RWPE2 (cell line): ENCODE data around the gene GAB3.

ENCODE experiments used
- ATAC-seq: fragments of 200-7000 bp; cut with Tn5 transposase; 3 replicates; pipeline ENCODE4 v1.9.1; 2021; ENCODE audit warnings: low read depth
- DNase-seq: peaks from one replicate; pipeline ENCODE4 v3.0.0-alpha.2; 2020; ENCODE audit warnings: low spot score
- H3K27ac ChIP-seq: fragments of 450-650 bp; 2 replicates; pipeline ENCODE4 v1.5.1; 2017; ENCODE audit warnings: mild to moderate bottlenecking; ENCODE audit not compliant: poor library complexity, severe bottlenecking
- H3K27me3 ChIP-seq: fragments of 250-450 bp; sonication (Bioruptor Pico); 2 replicates; pipeline ENCODE4 v1.5.1; 2021; ENCODE audit warnings: mild to moderate bottlenecking, moderate library complexity; ENCODE audit not compliant: insufficient read depth, poor library complexity, severe bottlenecking
- H3K36me3 ChIP-seq: fragments of 250-450 bp; sonication (Bioruptor Pico); 2 replicates; pipeline ENCODE4 v1.5.1; 2020; ENCODE audit warnings: low read depth, mild to moderate bottlenecking, moderate library complexity
- H3K4me1 ChIP-seq: fragments of 250-450 bp; sonication (Bioruptor Pico); 2 replicates; pipeline ENCODE4 v1.5.1; 2021; ENCODE audit warnings: mild to moderate bottlenecking, moderate library complexity; ENCODE audit not compliant: insufficient read depth, poor library complexity, severe bottlenecking
- H3K4me3 ChIP-seq: fragments of 250-450 bp; sonication (Bioruptor Pico); 2 replicates; pipeline ENCODE4 v1.5.1; 2021; ENCODE audit warnings: mild to moderate bottlenecking, moderate library complexity; ENCODE audit not compliant: severe bottlenecking
- H3K9me3 ChIP-seq: fragments of 250-450 bp; sonication (Bioruptor Pico); 2 replicates; pipeline ENCODE4 v1.5.1; 2021; ENCODE audit warnings: mild to moderate bottlenecking, moderate library complexity; ENCODE audit not compliant: severe bottlenecking
- TF ChIP-seq, protein P1 (sequence below): fragments of 450-650 bp; IDR thresholded peaks from one replicate; pipeline ENCODE4 v1.5.1; 2017; ENCODE audit warnings: mild to moderate bottlenecking, moderate library complexity; ENCODE audit not compliant: poor library complexity, severe bottlenecking

The GAB3 gene, protein sequence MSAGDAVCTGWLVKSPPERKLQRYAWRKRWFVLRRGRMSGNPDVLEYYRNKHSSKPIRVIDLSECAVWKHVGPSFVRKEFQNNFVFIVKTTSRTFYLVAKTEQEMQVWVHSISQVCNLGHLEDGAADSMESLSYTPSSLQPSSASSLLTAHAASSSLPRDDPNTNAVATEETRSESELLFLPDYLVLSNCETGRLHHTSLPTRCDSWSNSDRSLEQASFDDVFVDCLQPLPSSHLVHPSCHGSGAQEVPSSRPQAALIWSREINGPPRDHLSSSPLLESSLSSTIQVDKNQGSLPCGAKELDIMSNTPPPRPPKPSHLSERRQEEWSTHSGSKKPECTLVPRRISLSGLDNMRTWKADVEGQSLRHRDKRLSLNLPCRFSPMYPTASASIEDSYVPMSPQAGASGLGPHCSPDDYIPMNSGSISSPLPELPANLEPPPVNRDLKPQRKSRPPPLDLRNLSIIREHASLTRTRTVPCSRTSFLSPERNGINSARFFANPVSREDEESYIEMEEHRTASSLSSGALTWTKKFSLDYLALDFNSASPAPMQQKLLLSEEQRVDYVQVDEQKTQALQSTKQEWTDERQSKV

DNA sequence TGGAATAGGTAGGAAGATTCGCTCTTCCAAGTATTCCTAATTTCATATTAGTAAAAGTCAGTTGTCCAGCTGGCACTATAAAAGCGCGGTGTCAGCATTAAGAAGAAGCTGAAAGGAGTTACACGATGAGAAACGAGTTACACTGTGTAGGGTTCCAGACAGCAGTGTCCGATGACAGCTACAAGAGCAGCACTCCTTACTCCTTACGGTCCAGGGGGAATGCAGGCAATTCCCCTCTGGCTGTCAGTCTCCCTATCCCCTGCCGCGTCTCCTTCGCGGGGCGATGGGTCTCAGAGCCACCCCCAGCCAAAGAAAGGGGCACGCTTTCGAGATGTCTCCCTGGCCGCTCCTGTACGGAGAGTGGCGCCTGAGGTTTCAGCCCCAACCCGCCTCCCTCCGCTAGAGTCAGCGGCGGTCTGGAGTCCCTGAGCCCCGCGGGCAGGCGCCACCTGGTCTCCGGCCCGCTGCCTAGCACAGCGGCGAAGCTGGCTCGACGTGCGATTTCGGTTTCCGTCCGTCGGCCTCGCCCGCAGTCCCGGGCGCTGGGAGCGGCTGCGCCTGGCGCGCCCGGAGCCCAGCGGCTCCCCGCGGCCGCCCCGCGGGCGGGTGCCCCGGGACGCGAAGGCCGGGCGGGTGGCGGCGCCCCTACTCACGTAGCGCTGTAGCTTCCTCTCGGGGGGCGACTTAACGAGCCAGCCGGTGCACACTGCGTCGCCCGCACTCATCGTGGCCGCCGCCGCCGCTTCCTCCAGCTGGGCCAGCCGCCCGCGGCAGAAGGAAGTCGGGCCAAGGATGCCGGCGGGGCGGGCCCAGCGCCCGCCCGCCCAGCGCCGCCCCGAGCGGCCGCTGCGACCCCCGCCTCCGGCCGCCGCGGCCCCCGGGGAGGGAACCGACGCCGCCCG is at the start of gene GAB3:
TSS of gene GAB3 (minus strand) at position 777 of the 902 bp plus-strand sequence. CDS start at position 725, 52 bp downstream.
- peak within 1 kb of the TSS; percentile 41 for H3K4me3 ChIP-seq
- H3K27me3 ChIP-seq: no peaks in the 10 kb centered on the region
- H3K27ac ChIP-seq: no peak within 1 kb of the TSS
- no peak for DNase-seq
- no peaks in the 10 kb centered on the region for H3K36me3 ChIP-seq
- no peaks in the 10 kb centered on the region for H3K4me1 ChIP-seq
- ATAC-seq: peak; percentile 67
- TF ChIP-seq, protein P1, sequence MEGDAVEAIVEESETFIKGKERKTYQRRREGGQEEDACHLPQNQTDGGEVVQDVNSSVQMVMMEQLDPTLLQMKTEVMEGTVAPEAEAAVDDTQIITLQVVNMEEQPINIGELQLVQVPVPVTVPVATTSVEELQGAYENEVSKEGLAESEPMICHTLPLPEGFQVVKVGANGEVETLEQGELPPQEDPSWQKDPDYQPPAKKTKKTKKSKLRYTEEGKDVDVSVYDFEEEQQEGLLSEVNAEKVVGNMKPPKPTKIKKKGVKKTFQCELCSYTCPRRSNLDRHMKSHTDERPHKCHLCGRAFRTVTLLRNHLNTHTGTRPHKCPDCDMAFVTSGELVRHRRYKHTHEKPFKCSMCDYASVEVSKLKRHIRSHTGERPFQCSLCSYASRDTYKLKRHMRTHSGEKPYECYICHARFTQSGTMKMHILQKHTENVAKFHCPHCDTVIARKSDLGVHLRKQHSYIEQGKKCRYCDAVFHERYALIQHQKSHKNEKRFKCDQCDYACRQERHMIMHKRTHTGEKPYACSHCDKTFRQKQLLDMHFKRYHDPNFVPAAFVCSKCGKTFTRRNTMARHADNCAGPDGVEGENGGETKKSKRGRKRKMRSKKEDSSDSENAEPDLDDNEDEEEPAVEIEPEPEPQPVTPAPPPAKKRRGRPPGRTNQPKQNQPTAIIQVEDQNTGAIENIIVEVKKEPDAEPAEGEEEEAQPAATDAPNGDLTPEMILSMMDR: no peak
- no peaks in the 10 kb centered on the region for H3K9me3 ChIP-seq

DNA sequence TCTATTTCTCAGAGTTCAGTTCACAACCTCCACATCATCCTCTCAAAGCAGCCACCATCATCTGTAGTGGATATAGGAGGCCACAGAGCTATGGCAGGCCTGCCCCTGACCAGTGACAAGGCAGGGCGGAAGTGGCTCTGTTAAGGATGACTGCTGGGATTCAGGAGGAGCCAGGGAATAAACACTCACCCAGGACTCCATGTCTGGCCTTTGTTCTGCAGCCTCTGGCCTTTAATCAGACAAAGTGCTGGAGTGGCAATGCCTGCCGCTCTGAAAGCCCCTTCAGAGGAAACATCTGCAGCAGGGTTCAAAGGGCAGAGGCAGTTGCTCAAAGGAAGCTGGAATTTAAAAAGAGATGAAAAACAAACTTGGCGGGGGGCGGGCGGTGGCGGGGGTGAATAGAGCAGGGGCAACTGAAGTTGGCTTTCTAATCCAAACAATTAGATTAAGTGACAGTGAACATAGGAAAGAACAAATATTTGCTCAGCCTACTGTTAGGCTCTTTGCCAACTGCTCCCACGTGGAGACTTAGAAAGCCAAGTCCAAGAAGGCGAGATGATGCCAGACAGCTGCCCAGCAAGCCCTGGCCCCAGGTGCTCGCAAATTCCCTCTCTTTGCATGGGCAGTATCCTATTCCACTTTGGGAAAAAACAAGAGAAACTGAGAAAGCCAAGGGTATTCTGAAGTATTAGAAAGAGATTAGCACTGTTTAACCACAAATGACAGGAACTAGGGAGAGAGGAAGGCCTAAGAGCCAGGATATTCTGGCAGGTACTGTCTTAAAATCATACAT is 48.9 kb upstream of the GAB3 start:
- no peaks in the 10 kb centered on the region for H3K27me3 ChIP-seq
- H3K4me3 ChIP-seq: no peak overlapping the region
- ATAC-seq (no peak), DNase-seq (no peak)
- H3K4me1 ChIP-seq: peaks cover 12% of the 10 kb centered on the region
- TF ChIP-seq, protein P1: no peak
- H3K9me3 ChIP-seq: no peaks in the 10 kb centered on the region
- H3K27ac ChIP-seq: peak overlapping the region; percentile 33
- H3K36me3 ChIP-seq: no peaks in the 10 kb centered on the region

DNA sequence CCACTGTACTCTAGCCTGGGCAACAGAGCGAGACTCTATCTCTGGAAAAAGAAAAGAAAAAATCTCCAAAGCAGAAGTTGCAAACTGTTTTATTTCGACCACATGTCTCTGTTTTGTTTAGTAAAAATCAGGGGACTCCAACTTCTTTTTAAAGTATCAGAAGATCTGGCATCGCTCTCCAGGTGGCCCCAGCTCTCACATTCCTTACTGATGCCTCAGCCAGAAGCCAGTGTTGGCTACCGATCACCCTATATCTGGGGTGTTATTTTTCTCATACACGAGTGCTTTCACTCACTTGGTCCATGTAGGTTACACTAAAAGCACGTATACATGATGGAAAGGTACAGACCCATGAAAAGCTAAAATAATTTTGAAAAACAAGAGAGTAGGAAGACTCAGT is 46.1 kb upstream of the GAB3 start:
- H3K27ac ChIP-seq: no peak overlapping the region
- 0 out of 3 replicates have a peak, but pooled peaks have one; percentile 38 for ATAC-seq
- no peaks in the 10 kb centered on the region for H3K27me3 ChIP-seq
- no peak overlapping the region for H3K4me3 ChIP-seq
- no peaks in the 10 kb centered on the region for H3K9me3 ChIP-seq
- TF ChIP-seq, protein P1: no peak
- no peaks in the 10 kb centered on the region for H3K36me3 ChIP-seq
- no peak for DNase-seq
- peaks cover 12% of the 10 kb centered on the region for H3K4me1 ChIP-seq

DNA sequence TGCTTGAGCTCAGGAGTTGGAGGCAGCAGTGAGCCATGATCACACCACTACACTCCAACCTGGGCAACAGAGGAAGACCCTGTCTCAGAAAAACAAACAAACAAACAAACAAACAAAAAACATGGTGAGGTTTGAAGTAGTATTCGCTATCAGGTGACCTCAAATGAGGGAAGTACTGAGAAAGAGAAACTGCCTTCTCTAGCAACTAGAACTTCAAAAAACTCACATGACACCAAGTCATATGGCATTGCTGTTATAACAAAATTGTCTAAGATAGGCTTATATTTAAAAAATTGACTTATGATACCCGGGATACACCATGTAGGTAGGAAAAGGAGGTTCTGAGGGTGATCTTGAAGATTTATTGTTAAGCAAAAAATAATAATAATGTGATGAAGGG is 44.1 kb upstream of the GAB3 start:
- Histone ChIP-seq H3K9me3 (no peaks in the 10 kb centered on the region), H3K4me1 (peaks cover 12% of the 10 kb centered on the region), H3K27ac (no peak overlapping the region), H3K27me3 (no peaks in the 10 kb centered on the region), H3K4me3 (no peak overlapping the region), H3K36me3 (no peaks in the 10 kb centered on the region)
- DNase-seq (no peak), ATAC-seq (no peak)
- TF ChIP-seq, protein P1: no peak
